H1 (cell line): ENCODE measurements around the gene CTCF. TPM values are rescaled to one million over a fixed set of nuclear protein-coding genes. Genes with fewer than 3 reads are reported as not detected.

Source experiments
- CTCF ChIA-PET: fragments of 300-600 bp; sonication (Branson Sonifier 250); formaldehyde crosslinking; loops from one replicate; lab custom pipeline; 2021; ENCODE audit not compliant: partially characterized antibody; lab: Charles Lee
- POLR2A ChIA-PET: fragments of 300-600 bp; sonication (Branson Sonifier 250); formaldehyde crosslinking; loops from one replicate; lab custom pipeline; 2021; ENCODE audit warnings: inconsistent platforms; ENCODE audit not compliant: partially characterized antibody; lab: Charles Lee
- DNase-seq, 2 experiments: peaks; one replicate each; pipeline versions ENCODE4 v3.0.0 to v3.0.0-alpha.2; 2010 to 2022; ENCODE audit warnings: low spot score in 2 of 2, low read depth in 1 of 2, mixed read lengths in 1 of 2
- FAIRE-seq: peaks from 2 replicates; lab custom pipeline; 2011; peaks lifted over from hg19 to GRCh38; lab: Jason Lieb, UNC
- H2AFZ ChIP-seq: 2 replicates; pipeline ENCODE4 v1.8.1; 2012; ENCODE audit warnings: low read length, inconsistent platforms
- H2AK5ac ChIP-seq: 2 replicates; pipeline ENCODE4 v1.6.1; 2013; ENCODE audit warnings: low read depth, low read length
- H2BK120ac ChIP-seq: replicated peaks from 2 replicates; pipeline ENCODE3; 2013; ENCODE audit warnings: low read depth, low read length, inconsistent platforms
- H2BK12ac ChIP-seq: 2 replicates; pipeline ENCODE4 v1.6.1; 2013; ENCODE audit warnings: low read depth, low read length
- H2BK15ac ChIP-seq: 2 replicates; pipeline ENCODE4 v1.6.1; 2013; ENCODE audit warnings: low read length
- H2BK20ac ChIP-seq: 2 replicates; pipeline ENCODE4 v1.6.1; 2013; ENCODE audit warnings: low read length
- H2BK5ac ChIP-seq: 2 replicates; pipeline ENCODE4 v1.6.1; 2013; ENCODE audit warnings: low read depth, low read length
- H3K14ac ChIP-seq: 2 replicates; pipeline ENCODE4 v1.6.1; 2013; ENCODE audit warnings: inconsistent platforms; ENCODE audit not compliant: insufficient read length
- H3K18ac ChIP-seq: 2 replicates; pipeline ENCODE4 v1.6.1; 2013; ENCODE audit warnings: low read length; ENCODE audit errors: extremely low read depth
- H3K23ac ChIP-seq: 2 replicates; pipeline ENCODE4 v1.6.1; 2013; ENCODE audit warnings: inconsistent platforms; ENCODE audit not compliant: insufficient read length
- H3K23me2 ChIP-seq: 2 replicates; pipeline ENCODE4 v1.6.1; 2013; ENCODE audit warnings: low read depth, low read length
- H3K27ac ChIP-seq: 2 replicates; pipeline ENCODE4 v1.6.1; 2011; ENCODE audit warnings: low read depth, low read length, inconsistent platforms
- H3K27me3 ChIP-seq, 4 experiments: replicated peaks in 1 of 4; 1 replicate in 1 of 4; 2 replicates in 3 of 4; pipeline versions ENCODE4 v1.6.1 to v1.8.1; 2011 to 2013; ENCODE audit warnings: low read length in 3 of 4, mild to moderate bottlenecking in 3 of 4, inconsistent platforms in 2 of 4, mixed read lengths in 2 of 4, moderate library complexity in 1 of 4; ENCODE audit not compliant: control insufficient read depth in 3 of 4, insufficient read depth in 3 of 4; ENCODE audit errors: extremely low read depth in 1 of 4
- H3K36me3 ChIP-seq, 4 experiments: 2 replicates each; pipeline versions ENCODE4 v1.6.1 to v1.8.1; 2011 to 2013; ENCODE audit warnings: mild to moderate bottlenecking in 4 of 4, low read length in 3 of 4, moderate library complexity in 2 of 4, control low read depth in 1 of 4, inconsistent platforms in 1 of 4; ENCODE audit not compliant: insufficient read depth in 4 of 4, control insufficient read depth in 2 of 4
- H3K4ac ChIP-seq: replicated peaks from 2 replicates; pipeline ENCODE3; 2013; ENCODE audit warnings: low read length, low read depth, mixed read lengths, inconsistent platforms; ENCODE audit not compliant: insufficient read length
- H3K4me1 ChIP-seq, 4 experiments: replicated peaks in 1 of 4; 1 replicate in 1 of 4; 2 replicates in 3 of 4; pipeline versions ENCODE4 v1.6.1 to v1.8.1; 2011 to 2013; ENCODE audit warnings: low read length in 3 of 4, inconsistent platforms in 2 of 4, mixed read lengths in 1 of 4; ENCODE audit not compliant: insufficient read depth in 4 of 4, control insufficient read depth in 3 of 4
- H3K4me2 ChIP-seq, 2 experiments: 2 replicates each; pipeline versions ENCODE4 v1.6.1 to v1.8.1; 2011 to 2013; ENCODE audit warnings: low read depth in 2 of 2, low read length in 2 of 2, control low read depth in 1 of 2, inconsistent platforms in 1 of 2, mild to moderate bottlenecking in 1 of 2; ENCODE audit not compliant: insufficient read depth in 1 of 2
- H3K4me3 ChIP-seq, 4 experiments: fragments of 200-600, 300-600 bp in 1 of 4; sonication (generic), shearing (Covaris generic), sonication (Bioruptor Twin) in 1 of 4; 2 replicates each; pipeline versions ENCODE4 v1.5.1 to v1.8.1; 2011 to 2016; ENCODE audit warnings: low read length in 4 of 4, low read depth in 3 of 4, control low read depth in 2 of 4, inconsistent platforms in 2 of 4, mild to moderate bottlenecking in 2 of 4, mixed read lengths in 1 of 4, moderate library complexity in 1 of 4; ENCODE audit not compliant: insufficient read depth in 2 of 4; ENCODE audit errors: extremely low read depth in 1 of 4
- H3K56ac ChIP-seq: replicated peaks from 2 replicates; pipeline ENCODE3; 2013; ENCODE audit warnings: low read depth, mild to moderate bottlenecking, mixed read lengths, low read length, inconsistent platforms; ENCODE audit not compliant: insufficient read length
- H3K79me1 ChIP-seq: 2 replicates; pipeline ENCODE4 v1.6.1; 2013; ENCODE audit warnings: low read depth, low read length, control low read depth
- H3K79me2 ChIP-seq, 2 experiments: 2 replicates each; pipeline versions ENCODE4 v1.6.1 to v1.8.1; 2012 to 2013; ENCODE audit warnings: low read length in 2 of 2, mild to moderate bottlenecking in 2 of 2, inconsistent platforms in 1 of 2; ENCODE audit not compliant: insufficient read depth in 2 of 2, control insufficient read depth in 1 of 2
- H3K9ac ChIP-seq, 4 experiments: replicated peaks in 1 of 4; 1 replicate in 1 of 4; 2 replicates in 3 of 4; pipeline versions ENCODE4 v1.6.1 to v1.8.1; 2011 to 2013; ENCODE audit warnings: low read depth in 3 of 4, low read length in 3 of 4, control low read depth in 2 of 4, mild to moderate bottlenecking in 2 of 4, moderate library complexity in 2 of 4, inconsistent platforms in 1 of 4; ENCODE audit errors: extremely low read depth in 1 of 4
- H3K9me3 ChIP-seq, 2 experiments: 2 replicates each; pipeline versions ENCODE4 v1.6.1 to v1.8.1; 2012 to 2013; ENCODE audit warnings: mild to moderate bottlenecking in 2 of 2, moderate library complexity in 2 of 2, control low read depth in 1 of 2, inconsistent platforms in 1 of 2, low read depth in 1 of 2, low read length in 1 of 2, mixed read lengths in 1 of 2; ENCODE audit not compliant: insufficient read depth in 2 of 2
- H4K20me1 ChIP-seq, 2 experiments: replicated peaks in 1 of 2; 2 replicates each; pipeline versions ENCODE3 to v1.8.1; 2011 to 2013; ENCODE audit warnings: inconsistent platforms in 2 of 2, low read length in 2 of 2, mild to moderate bottlenecking in 1 of 2; ENCODE audit not compliant: insufficient read depth in 2 of 2, control insufficient read depth in 1 of 2
- H4K5ac ChIP-seq: 2 replicates; pipeline ENCODE4 v1.6.1; 2013; ENCODE audit warnings: low read length, low read depth, mixed read lengths, inconsistent platforms; ENCODE audit not compliant: insufficient read length
- H4K8ac ChIP-seq: 2 replicates; pipeline ENCODE4 v1.8.0; 2013; ENCODE audit warnings: mild to moderate bottlenecking, moderate library complexity, low read length, inconsistent platforms; ENCODE audit not compliant: insufficient read depth; ENCODE audit errors: extremely low read depth
- H4K91ac ChIP-seq: replicated peaks from 2 replicates; pipeline ENCODE3; 2013; ENCODE audit warnings: low read length, mixed read lengths, inconsistent platforms; ENCODE audit not compliant: insufficient read length
- ATF2 ChIP-seq: IDR thresholded peaks from 2 replicates; pipeline ENCODE4 v1.6.1; 2012; ENCODE audit warnings: low read length, inconsistent platforms
- BRCA1 ChIP-seq: IDR thresholded peaks from 2 replicates; pipeline ENCODE4 v1.6.1; 2012; ENCODE audit warnings: low read depth, low read length, improper control_type of control experiment
- CEBPB ChIP-seq: IDR thresholded peaks from 2 replicates; pipeline ENCODE4 v1.6.1; 2012; ENCODE audit warnings: low read depth, low read length
- EGR1 ChIP-seq: IDR thresholded peaks from 2 replicates; pipeline ENCODE4 v1.6.1; 2011; ENCODE audit warnings: low read depth, low read length, borderline replicate concordance
- JUND ChIP-seq: IDR thresholded peaks from 2 replicates; pipeline ENCODE4 v1.6.1; 2011; ENCODE audit warnings: mild to moderate bottlenecking, improper control_type of control experiment, low read length
- POLR2AphosphoS5 ChIP-seq: IDR thresholded peaks from 2 replicates; pipeline ENCODE4 v1.6.1; 2011; ENCODE audit warnings: low read depth, low read length
- SRF ChIP-seq: IDR thresholded peaks from 2 replicates; pipeline ENCODE4 v1.6.1; 2011; ENCODE audit warnings: mild to moderate bottlenecking, low read depth, low read length, moderate library complexity
- USF2 ChIP-seq: IDR thresholded peaks from 2 replicates; pipeline ENCODE4 v1.6.1; 2011; ENCODE audit warnings: low read length, improper control_type of control experiment
- ZNF274 ChIP-seq: IDR thresholded peaks from 2 replicates; pipeline ENCODE4 v1.7.0; 2012; ENCODE audit warnings: low read length, borderline replicate concordance; ENCODE audit errors: extremely low read depth
- whole genome bisulfite sequencing, 2 experiments: shearing (Covaris generic) in 1 of 2; methylation state at CpG; one replicate each; pipeline versions ENCODE4 v1.1.6 to v1.1.7; 2013 to 2015; ENCODE audit warnings: low lambda C conversion rate in 2 of 2, mixed read lengths in 2 of 2, inconsistent platforms in 1 of 2, low coverage in 1 of 2, missing lambda C conversion rate in 1 of 2; ENCODE audit not compliant: insufficient replicate concordance in 2 of 2, insufficient coverage in 1 of 2, insufficient read length in 1 of 2; ENCODE audit errors: extremely low coverage in 1 of 2, missing lambda C conversion rate in 1 of 2; 5-methylcytosine and 5-hydroxymethylcytosine counted together
- polyA plus RNA-seq, 7 experiments: library from polyadenylated mRNA; depleted of rRNA in 3 of 7; stranded (reverse) in 5 of 7; unstranded in 2 of 7; fragments of >200 nt in 5 of 7; fragments of 200-250 nt in 2 of 7; gene quantifications; 1 replicate in 5 of 7; 2 replicates in 1 of 7; 4 replicates in 1 of 7; pipeline versions ENCODE4 v1.2.1 to v1.2.3, GENCODE V29; 2011 to 2013; ENCODE audit warnings: missing spikeins in 2 of 7, mixed read lengths in 2 of 7
- total RNA-seq: library from RNA; stranded (reverse); fragmentation: NEBNext Ultra II Directional; extraction: Animal tissue kit (Norgen Biotek cat#: 25700); gene quantifications from 2 replicates; pipeline ENCODE4 v1.2.1, GENCODE V29; 2021

Gene CTCF
- total and polyA plus RNA-seq, 2 of the 8 experiments (the other 6 are each of a cell fraction or from before 2014, with no cell fraction given), result 32.4 to 66.0 TPM

- Histone ChIP-seq H3K18ac (no peak overlapping the region), H3K27ac (no peak overlapping the region), H2AK5ac (no peak overlapping the region), H3K36me3 (0 out of 8 replicates have a peak, but pooled peaks cover 0 to 3% (median 0%) of the 10 kb centered on the region in 4 experiments), H3K79me2 (no peaks in the 10 kb centered on the region), H3K56ac (no peak overlapping the region), H3K4me3 (no peak overlapping the region), H4K8ac (0 out of 2 replicates have a peak overlapping the region, but pooled peaks have one; percentile 4), H4K5ac (no peak overlapping the region), H4K20me1 (peaks cover 2 to 9% of the 10 kb centered on the region in 2 experiments), H2BK5ac (peak overlapping the region; percentile 55), H3K4me1 (peaks cover 0 to 4% (median 2%) of the 10 kb centered on the region in 4 experiments; a peak in 3 of 7 replicates), H2AFZ (no peak overlapping the region), H2BK15ac (0 out of 2 replicates have a peak overlapping the region, but pooled peaks have one; percentile 61), H4K91ac (no peak overlapping the region), H3K9me3 (no peaks in the 10 kb centered on the region), H3K4me2 (no peak overlapping the region), H3K27me3 (no peaks in the 10 kb centered on the region; a peak in 2 of 7 replicates), H3K4ac (no peak overlapping the region), H2BK20ac (no peak overlapping the region), H3K14ac (no peak overlapping the region), H2BK120ac (no peak overlapping the region), H3K23me2 (no peaks in the 10 kb centered on the region), H2BK12ac (0 out of 2 replicates have a peak overlapping the region, but pooled peaks have one; percentile 55), H3K23ac (no peak overlapping the region), H3K9ac (no peak overlapping the region), H3K79me1 (0 out of 2 replicates have a peak, but pooled peaks cover 2% of the 10 kb centered on the region)
- CTCF ChIA-PET, result interaction anchor here (0.6 to 10.6 kb wide), 32 partner anchors 8 to 454 kb away, joined by 3 to 165 read pairs (median 5); partner anchors contain the start of genes ACD, C16orf86, CARMIL2 and CTCF
- WGBS, 2 experiments, result 88% methylated on average over 14 of the region's 16 CpGs; no CpG with 5 or more reads in 1 of the 2 experiments
- POLR2A ChIA-PET, result interaction anchor here (0.7 to 11.9 kb wide), 13 partner anchors 8 to 417 kb away, joined by 3 to 105 read pairs (median 4); partner anchors contain the start of genes ACD, CARMIL2, CTCF and PARD6A
- DNase-seq, result no peak
- FAIRE-seq, result no peak
- TF ChIP-seq BRCA1 (no peak), ZNF274 (no peak), SRF (no peak), USF2 (no peak), CEBPB (no peak), JUND (no peak), EGR1 (no peak), POLR2AphosphoS5 (no peak), ATF2 (no peak)
These were observed 14.7 kb upstream of the CTCF start for GRCh38 chr16:67547423-67548264.
